Caco-2 (cell line): ENCODE measurements around the gene PPFIA3. TPM values are rescaled to one million over a fixed set of nuclear protein-coding genes. Genes with fewer than 3 reads are reported as not detected.

ENCODE experiments used
- BruUV-seq: library from RNA; stranded (reverse); fragments of 400-500 nt; replicated peaks from 2 replicates; lab custom pipeline; 2021; lab: Mats Ljungman, UMichigan
- CTCF ChIA-PET: fragments of 300-600 bp; sonication (Branson Sonifier 250); formaldehyde crosslinking; loops from one replicate; lab custom pipeline; 2022; ENCODE audit warnings: antibody characterized with exemption; lab: Charles Lee
- POLR2A ChIA-PET: fragments of 300-600 bp; sonication (Branson Sonifier 250); formaldehyde crosslinking; loops from one replicate; lab custom pipeline; 2022; ENCODE audit warnings: antibody characterized with exemption; lab: Charles Lee
- DNase-seq, 2 experiments: peaks; one replicate each; pipeline versions ENCODE4 v3.0.0 to v3.0.0-alpha.2; 2020 to 2022
- H3K27me3 ChIP-seq: replicated peaks from 2 replicates; pipeline ENCODE4 v1.6.0; 2011; ENCODE audit warnings: low read length; ENCODE audit not compliant: control insufficient read depth, insufficient read depth
- H3K36me3 ChIP-seq: 2 replicates; pipeline ENCODE4 v1.5.1; 2011; ENCODE audit warnings: low read length; ENCODE audit not compliant: control insufficient read depth, insufficient read depth
- H3K4me1 ChIP-seq: fragments of 250-450 bp; sonication (Bioruptor Pico); 2 replicates; pipeline ENCODE4 v1.5.1; 2020; ENCODE audit warnings: mild to moderate bottlenecking
- H3K4me3 ChIP-seq: 2 replicates; pipeline ENCODE4 v1.5.1; 2011; ENCODE audit warnings: low read depth, mild to moderate bottlenecking, control low read depth, low read length
- H3K9me3 ChIP-seq: fragments of 250-450 bp; sonication (Bioruptor Pico); 2 replicates; pipeline ENCODE4 v1.5.1; 2020; ENCODE audit warnings: mild to moderate bottlenecking, moderate library complexity
- H3K27ac Mint-ChIP-seq: one replicate; pipeline ENCODE4 v1.8.0; 2022; ENCODE audit warnings: mixed read lengths; ENCODE audit not compliant: unreplicated experiment
- H3K27me3 Mint-ChIP-seq: one replicate; pipeline ENCODE4 v1.8.0; 2022; ENCODE audit warnings: mixed read lengths; ENCODE audit not compliant: insufficient read depth, unreplicated experiment
- H3K36me3 Mint-ChIP-seq: one replicate; pipeline ENCODE4 v1.8.0; 2022; ENCODE audit warnings: mild to moderate bottlenecking, mixed read lengths; ENCODE audit not compliant: insufficient read depth, unreplicated experiment
- H3K4me1 Mint-ChIP-seq: one replicate; pipeline ENCODE4 v1.8.0; 2022; ENCODE audit warnings: low read depth, mixed read lengths; ENCODE audit not compliant: unreplicated experiment
- H3K4me3 Mint-ChIP-seq: one replicate; pipeline ENCODE4 v1.8.0; 2022; ENCODE audit warnings: mild to moderate bottlenecking, moderate library complexity, mixed read lengths; ENCODE audit not compliant: unreplicated experiment
- H3K9me3 Mint-ChIP-seq: one replicate; pipeline ENCODE4 v1.8.0; 2022; ENCODE audit warnings: mixed read lengths; ENCODE audit not compliant: unreplicated experiment
- intact Hi-C: fragments of 100-400 bp; cut with micrococcal nuclease; formaldehyde crosslinking; loops from one replicate; pipeline ENCODE4 v1.10.0; 2022; ENCODE audit not compliant: unreplicated experiment
- total RNA-seq: library from RNA; stranded (reverse); gene quantifications from 2 replicates; pipeline ENCODE4 v1.2.3, GENCODE V29; 2022
- TF ChIP-seq, protein P1 (sequence below), 2 experiments: fragments of 200-600 bp in 1 of 2; IDR thresholded peaks; 1 replicate in 1 of 2; 2 replicates in 1 of 2; pipeline versions ENCODE4 v1.5.1 to v1.8.0; 2011 to 2022; ENCODE audit warnings: antibody characterized with exemption in 1 of 2, control low read depth in 1 of 2, inconsistent platforms in 1 of 2, low read depth in 1 of 2, low read length in 1 of 2, mild to moderate bottlenecking in 1 of 2, moderate library complexity in 1 of 2; ENCODE audit not compliant: insufficient read depth in 1 of 2, severe bottlenecking in 1 of 2, unreplicated experiment in 1 of 2

PPFIA3 gene
- total RNA-seq, 1 experiment from 2014 or later: 11.8 TPM

DNA sequence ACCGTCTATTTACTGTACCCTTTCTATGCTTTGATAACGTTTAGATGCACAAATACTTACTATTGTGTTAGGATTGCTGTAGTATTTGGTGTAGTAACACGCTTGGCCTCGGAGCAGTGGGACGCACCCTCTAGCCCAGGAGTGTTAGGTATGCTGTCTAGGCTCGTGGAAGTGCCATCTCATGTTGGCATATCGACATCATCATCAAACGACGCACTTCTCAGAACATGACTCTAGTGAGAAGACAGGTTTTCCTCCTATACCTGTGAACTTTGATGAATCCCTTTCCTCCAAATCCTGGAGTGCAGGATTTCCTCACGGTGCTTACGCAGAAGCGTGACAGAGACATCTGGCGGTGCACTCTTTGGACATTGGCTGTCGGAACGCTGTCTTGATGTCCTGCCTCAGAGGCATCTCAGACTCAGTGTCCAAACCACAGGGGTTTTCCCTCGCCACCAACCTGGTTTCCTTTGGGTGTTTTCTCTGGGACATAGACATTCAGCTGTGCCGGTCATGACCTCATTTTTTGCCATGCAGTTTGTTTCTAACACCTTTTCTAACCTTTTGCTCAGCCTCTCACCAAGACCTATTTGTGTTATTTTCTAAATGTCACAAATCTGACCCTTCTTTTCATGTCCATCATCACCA is 27.8 kb upstream of the PPFIA3 start:
- Mint-ChIP-seq H3K27ac (peak overlapping the region; percentile 48), H3K9me3 (no peaks in the 10 kb centered on the region), H3K4me3 (no peak overlapping the region), H3K36me3 (peaks cover 97% of the 10 kb centered on the region), H3K4me1 (peaks cover 7% of the 10 kb centered on the region), H3K27me3 (no peaks in the 10 kb centered on the region)
- no peaks in the 10 kb centered on the region for H3K27me3 ChIP-seq
- BruUV-seq: no TSS peak
- H3K36me3 ChIP-seq: peaks cover 1% of the 10 kb centered on the region
- CTCF ChIA-PET: no interaction called here
- TF ChIP-seq, protein P1, sequence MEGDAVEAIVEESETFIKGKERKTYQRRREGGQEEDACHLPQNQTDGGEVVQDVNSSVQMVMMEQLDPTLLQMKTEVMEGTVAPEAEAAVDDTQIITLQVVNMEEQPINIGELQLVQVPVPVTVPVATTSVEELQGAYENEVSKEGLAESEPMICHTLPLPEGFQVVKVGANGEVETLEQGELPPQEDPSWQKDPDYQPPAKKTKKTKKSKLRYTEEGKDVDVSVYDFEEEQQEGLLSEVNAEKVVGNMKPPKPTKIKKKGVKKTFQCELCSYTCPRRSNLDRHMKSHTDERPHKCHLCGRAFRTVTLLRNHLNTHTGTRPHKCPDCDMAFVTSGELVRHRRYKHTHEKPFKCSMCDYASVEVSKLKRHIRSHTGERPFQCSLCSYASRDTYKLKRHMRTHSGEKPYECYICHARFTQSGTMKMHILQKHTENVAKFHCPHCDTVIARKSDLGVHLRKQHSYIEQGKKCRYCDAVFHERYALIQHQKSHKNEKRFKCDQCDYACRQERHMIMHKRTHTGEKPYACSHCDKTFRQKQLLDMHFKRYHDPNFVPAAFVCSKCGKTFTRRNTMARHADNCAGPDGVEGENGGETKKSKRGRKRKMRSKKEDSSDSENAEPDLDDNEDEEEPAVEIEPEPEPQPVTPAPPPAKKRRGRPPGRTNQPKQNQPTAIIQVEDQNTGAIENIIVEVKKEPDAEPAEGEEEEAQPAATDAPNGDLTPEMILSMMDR (IDR thresholded peaks at IDR 0.05; ENCODE audit: insufficient read depth in 1 of 2, low read depth in 1 of 2, low read length in 1 of 2, severe bottlenecking in 1 of 2, unreplicated experiment in 1 of 2): no peak
- no peaks in the 10 kb centered on the region for H3K4me1 ChIP-seq
- POLR2A ChIA-PET: interaction anchor here (1.0 kb wide), 1 partner anchor 37 kb away, joined by 3 read pairs; no protein-coding TSS in a partner anchor
- no peaks in the 10 kb centered on the region for H3K9me3 ChIP-seq
- DNase-seq: no peak
- no peak overlapping the region for H3K4me3 ChIP-seq
- intact Hi-C loops: no loop called here

DNA sequence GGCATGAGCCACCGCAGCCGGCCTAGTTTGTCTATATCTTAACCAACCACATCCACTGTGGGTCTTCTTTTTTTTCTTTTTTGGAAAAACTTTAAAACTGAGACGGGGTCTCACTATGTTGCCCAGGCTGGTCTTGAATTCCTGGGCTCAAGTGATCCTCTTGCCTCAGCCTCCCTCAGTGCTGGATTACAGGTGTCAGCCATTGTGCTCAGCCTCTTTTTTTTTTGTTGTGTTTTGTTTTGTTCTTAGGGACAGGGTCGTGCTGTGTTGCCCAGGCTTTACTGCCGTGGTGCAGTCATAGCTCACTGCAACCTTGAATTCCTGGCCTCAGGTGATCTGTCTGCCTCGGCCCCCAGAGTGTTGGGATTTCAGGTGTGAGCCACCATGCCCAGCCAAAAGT is 26.7 kb upstream of the PPFIA3 start:
- Histone ChIP-seq H3K27me3 (no peaks in the 10 kb centered on the region), H3K4me3 (no peak overlapping the region), H3K9me3 (no peaks in the 10 kb centered on the region), H3K36me3 (peaks cover 1% of the 10 kb centered on the region), H3K4me1 (no peaks in the 10 kb centered on the region; the same call in 1 of the 2 replicates)
- ChIA-PET CTCF (no interaction called here), POLR2A (interaction anchor here (1.0 kb wide), 1 partner anchor 36 kb away, joined by 3 read pairs; no protein-coding TSS in a partner anchor)
- TF ChIP-seq, protein P1 (IDR thresholded peaks at IDR 0.05; ENCODE audit: insufficient read depth in 1 of 2, low read depth in 1 of 2, low read length in 1 of 2, severe bottlenecking in 1 of 2, unreplicated experiment in 1 of 2): no peak
- peaks cover 1% of the 10 kb centered on the region for H3K4me1 Mint-ChIP-seq
- peaks cover 97% of the 10 kb centered on the region for H3K36me3 Mint-ChIP-seq
- intact Hi-C loops: no loop called here
- H3K9me3 Mint-ChIP-seq: no peaks in the 10 kb centered on the region
- H3K4me3 Mint-ChIP-seq: no peak overlapping the region
- DNase-seq: no peak
- no TSS peak for BruUV-seq
- no peaks in the 10 kb centered on the region for H3K27me3 Mint-ChIP-seq
- no peak overlapping the region for H3K27ac Mint-ChIP-seq

DNA sequence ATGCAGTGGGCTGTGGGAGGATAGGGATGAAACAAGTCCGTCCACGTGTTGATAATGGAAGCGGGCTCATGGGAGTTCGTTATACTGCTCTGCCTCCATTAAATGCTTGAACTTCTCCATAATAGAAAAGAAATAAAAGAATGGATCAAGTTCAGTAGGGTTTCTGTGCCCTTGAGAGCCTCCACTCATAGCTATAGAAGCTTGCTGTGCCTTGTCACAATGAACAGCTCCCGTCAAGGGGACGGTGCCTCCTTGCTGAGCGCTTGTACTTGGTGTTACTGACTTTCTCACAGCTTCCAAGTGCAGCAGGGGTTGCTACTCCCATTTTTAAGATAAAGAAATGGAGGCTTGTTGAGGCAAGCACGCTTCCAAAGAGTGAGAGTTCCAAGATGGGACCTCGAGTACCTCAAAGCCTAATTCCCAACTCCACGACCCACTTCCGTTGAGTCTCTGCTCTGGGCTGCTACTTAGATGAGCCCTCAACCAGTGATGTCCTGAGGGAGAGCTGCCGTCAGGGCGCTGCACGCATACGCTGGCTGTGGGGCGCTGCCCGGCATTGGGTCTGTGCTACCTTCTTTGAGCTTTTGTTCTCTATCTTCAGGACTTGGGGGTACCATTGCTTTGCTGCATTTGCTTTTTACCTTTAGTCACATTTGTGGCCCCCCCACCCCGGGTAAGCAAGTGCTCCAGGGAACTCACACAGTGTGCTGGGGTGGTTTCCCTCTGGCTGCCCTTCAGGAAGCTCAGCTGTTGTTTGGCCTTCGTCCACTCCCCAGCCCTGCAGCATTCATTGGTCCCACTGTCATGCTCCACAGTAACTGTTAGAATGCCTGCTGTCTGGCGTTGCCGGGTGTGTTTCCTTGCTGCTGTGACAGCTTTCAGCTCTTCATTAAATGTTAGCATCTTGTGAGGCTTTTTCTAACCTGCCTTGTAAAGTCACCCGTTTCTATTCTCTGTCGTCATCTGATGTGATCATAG is 24.6 kb upstream of the PPFIA3 start:
- DNase-seq: no peak
- no peaks in the 10 kb centered on the region for H3K9me3 ChIP-seq
- no peaks in the 10 kb centered on the region for H3K27me3 ChIP-seq
- H3K4me1 Mint-ChIP-seq: no peaks in the 10 kb centered on the region
- CTCF ChIA-PET: interaction anchor here (0.7 to 1.1 kb wide), 5 partner anchors 12 to 305 kb away, joined by 3 to 7 read pairs (median 3); partner anchors contain the start of gene RUVBL2
- intact Hi-C loops: loop anchor here (5.0 kb wide), 1 partner anchor 53 kb away; no protein-coding TSS in a partner anchor
- H3K9me3 Mint-ChIP-seq: no peaks in the 10 kb centered on the region
- no peak overlapping the region for H3K4me3 Mint-ChIP-seq
- TF ChIP-seq, protein P1 (IDR thresholded peaks at IDR 0.05; ENCODE audit: insufficient read depth in 1 of 2, low read depth in 1 of 2, low read length in 1 of 2, severe bottlenecking in 1 of 2, unreplicated experiment in 1 of 2): no peak
- H3K27me3 Mint-ChIP-seq: no peaks in the 10 kb centered on the region
- BruUV-seq: no TSS peak
- H3K36me3 ChIP-seq: peaks cover 7% of the 10 kb centered on the region
- POLR2A ChIA-PET: no interaction called here
- no peaks in the 10 kb centered on the region; the same call in 1 of the 2 replicates for H3K4me1 ChIP-seq
- peaks cover 100% of the 10 kb centered on the region for H3K36me3 Mint-ChIP-seq
- H3K4me3 ChIP-seq: no peak overlapping the region
- H3K27ac Mint-ChIP-seq: no peak overlapping the region
